Sigmoid colon (tissue), 4 donors: ENCODE data around the gene ACTA1.

Source experiments
- CTCF ChIP-seq, 4 experiments: fragments of 450-650 bp in 3 of 4; fragments of 200-600 bp in 1 of 4; IDR thresholded peaks; one replicate each; pipeline ENCODE4 v1.5.1; 2016 to 2019; ENCODE audit warnings: antibody characterized with exemption in 4 of 4, mild to moderate bottlenecking in 3 of 4, moderate library complexity in 2 of 4
- POLR2AphosphoS5 ChIP-seq, 4 donors: sonication (generic); formaldehyde crosslinking; IDR thresholded peaks; one replicate each; pipeline ENCODE4 v1.6.1; 2017; ENCODE audit warnings: antibody characterized with exemption in 4 of 4

- TF ChIP-seq CTCF (IDR thresholded peaks at IDR 0.05) (no peak), POLR2AphosphoS5 (IDR thresholded peaks at IDR 0.05) (no peak)
Measured at GRCh38 chr1:229385853-229386456, 47.9 kb downstream of the ACTA1 start.
